HG02943 (cell line): ENCODE measurements around the gene SMAP2.

Source experiments
- ATAC-seq: cut with Tn5 transposase; IDR thresholded peaks from one replicate; pipeline ENCODE4 v1.9.1; 2021; ENCODE audit warnings: mild to moderate bottlenecking, low read depth, moderate library complexity; ENCODE audit not compliant: unreplicated experiment

SMAP2 gene

DNA sequence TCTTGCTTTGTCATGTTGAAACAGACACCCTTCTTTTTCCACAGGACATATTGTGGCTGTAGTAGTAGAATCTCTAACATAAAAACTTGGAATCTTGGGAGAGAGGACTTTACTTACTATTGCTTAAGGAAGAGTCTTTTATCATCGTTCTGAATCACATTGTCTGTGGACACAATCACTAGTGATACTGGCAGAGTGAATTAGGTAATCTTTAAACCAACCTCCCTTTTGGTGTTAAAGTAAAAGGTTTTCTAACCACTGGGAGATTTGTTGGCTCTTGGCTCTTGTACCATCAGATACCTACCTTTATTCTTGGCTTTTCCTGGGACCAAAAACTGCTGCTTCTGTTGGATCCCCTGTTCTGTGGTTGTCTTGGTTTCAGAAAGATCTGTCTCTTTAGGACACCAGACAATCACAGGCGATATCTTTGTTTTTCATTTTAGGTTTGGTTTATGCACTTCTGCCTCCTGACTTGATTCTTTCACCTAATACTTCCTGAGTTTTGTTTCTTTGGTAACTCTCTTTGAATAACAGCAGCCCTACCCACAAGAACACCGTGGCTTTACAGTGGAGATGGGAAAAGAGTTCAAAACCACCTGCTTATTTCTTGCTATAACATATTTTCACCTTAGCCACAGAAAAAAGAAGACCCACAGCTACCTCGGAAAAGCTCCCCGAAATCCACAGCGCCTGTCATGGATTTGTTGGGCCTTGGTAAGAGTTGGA, 40.2 kb downstream of the SMAP2 start:
- no peak for ATAC-seq

DNA sequence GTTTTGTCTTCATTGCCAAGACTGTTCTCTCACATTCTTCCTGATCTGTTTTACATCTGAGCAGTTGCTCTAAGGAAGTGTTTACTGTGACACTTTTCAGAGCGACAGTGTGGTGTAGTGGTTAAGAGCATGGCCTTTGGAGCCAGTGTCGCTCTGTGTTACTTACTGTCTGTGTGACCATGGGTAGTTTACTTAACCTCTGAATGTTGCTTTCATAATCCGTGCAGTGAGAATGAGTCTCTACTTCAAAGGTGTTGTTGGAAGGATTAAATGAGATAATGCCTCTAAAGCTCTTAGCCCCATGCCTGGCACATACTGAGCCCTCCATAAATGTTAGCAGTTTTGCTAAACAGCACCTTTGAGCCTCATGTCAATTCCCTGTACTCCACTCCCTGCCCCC, 40.8 kb downstream of the SMAP2 start:
- ATAC-seq = no peak

GRCh38 chr1:40416709-40417108, 43.2 kb downstream of the SMAP2 start:
- ATAC-seq = no peak

DNA sequence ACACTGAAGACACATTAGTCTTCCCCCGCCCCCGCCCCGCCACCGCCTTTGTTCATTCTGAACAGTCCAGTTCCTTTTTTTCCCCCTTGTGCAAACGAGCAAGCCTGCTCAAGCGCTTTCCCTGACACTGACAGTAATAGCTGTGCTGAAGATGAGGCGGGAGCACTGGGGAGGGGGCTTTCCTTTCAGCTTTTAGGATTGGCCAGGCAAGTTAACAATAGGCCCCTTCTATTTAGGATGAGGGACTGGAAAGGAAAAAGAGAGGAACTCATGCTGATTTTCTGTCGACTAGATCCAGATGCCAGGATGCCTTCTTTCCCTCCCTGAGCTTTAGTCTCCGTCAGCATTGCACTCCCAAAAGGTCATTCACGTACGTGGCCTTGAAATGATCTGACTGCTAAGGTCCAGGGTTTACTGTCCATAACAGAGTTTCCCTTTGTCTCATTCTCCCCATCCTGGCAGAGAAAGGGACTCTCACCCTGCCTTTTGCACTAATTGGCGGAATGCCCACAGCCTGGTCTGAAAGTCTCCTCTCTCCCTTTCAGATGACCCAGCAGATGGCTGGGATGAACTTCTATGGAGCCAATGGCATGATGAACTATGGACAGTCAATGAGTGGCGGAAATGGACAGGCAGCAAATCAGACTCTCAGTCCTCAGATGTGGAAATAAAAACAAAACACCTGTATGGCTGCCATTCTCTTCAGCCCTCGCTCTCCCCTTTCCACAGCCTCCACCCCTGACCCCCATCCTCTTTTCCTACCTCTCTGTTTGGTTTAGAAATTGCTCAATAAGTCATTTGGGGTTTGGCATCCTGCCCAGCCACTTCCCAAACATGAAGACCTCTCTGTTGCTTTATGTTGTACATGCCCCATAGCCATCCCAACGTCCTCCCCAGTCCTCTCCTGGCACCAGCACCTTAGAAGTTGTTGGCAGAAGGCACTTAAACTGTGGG, 48.2 kb downstream of the SMAP2 start:
- ATAC-seq = no peak

- ATAC-seq = no peak
Measured at GRCh38 chr1:40422630-40423263, 49.2 kb downstream of the SMAP2 start.

DNA sequence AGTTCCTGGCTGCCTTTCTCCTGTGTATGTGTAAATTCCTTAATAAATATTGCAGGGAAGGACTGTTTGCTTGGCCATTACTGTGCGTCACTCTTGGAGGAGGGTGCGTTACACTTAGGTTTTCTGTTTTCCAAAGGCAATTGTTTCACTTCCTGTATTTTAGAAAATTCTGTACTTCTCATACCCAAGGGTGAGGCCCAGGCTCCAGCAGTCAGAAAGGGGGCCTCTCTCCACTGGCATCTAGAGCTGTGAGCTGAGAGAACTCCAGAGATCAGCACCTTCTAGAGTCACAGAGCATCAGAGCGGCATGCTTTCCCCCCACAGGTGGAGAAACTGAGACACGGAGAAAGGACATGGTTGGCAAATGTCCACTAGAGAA, 49.7 kb downstream of the SMAP2 start:
- no peak for ATAC-seq

- ATAC-seq = no peak
Measured at GRCh38 chr1:40423951-40424618, 50.6 kb downstream of the SMAP2 start.

- no peak for ATAC-seq
Measured at GRCh38 chr1:40425198-40425597, 51.7 kb downstream of the SMAP2 start.

- ATAC-seq = no peak
Measured at GRCh38 chr1:40431385-40431784, 57.9 kb downstream of the SMAP2 start.

DNA sequence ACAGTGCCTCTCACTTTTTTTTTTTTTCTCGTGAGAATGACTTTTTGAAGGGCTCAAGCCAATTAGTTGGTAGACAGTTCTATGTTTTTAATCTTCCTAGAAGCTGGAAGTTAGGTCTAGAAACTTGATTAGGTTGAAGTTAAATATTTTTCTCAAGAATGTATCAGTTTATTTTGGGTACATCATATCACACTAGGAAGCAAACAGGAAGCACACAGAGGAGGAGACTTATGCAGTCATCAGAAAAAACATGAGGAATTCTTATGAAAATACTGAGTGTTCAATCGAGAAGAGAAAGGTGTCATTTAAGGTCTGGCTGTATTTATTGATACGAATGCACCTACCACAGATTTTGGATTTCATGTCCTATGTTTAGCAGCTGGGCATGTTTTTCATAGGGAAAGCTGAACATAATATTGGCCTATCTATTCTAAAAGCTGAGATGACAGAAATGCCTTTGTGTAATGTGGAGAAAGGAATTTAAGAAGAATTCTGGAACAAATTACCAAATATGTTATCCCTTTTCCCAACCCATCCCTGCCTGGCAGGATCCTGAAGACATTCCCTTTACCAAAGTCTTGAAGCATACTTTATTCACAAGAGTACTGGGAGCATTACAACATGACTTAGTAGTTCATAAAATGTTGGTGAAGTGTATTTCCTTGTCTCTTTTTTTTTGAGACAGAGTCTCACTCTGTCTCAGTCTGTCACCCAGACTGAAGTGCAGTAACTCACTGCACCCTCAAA, 59.3 kb downstream of the SMAP2 start:
- no peak for ATAC-seq

GRCh38 chr1:40435471-40435870, 61.9 kb downstream of the SMAP2 start:
- ATAC-seq = no peak

DNA sequence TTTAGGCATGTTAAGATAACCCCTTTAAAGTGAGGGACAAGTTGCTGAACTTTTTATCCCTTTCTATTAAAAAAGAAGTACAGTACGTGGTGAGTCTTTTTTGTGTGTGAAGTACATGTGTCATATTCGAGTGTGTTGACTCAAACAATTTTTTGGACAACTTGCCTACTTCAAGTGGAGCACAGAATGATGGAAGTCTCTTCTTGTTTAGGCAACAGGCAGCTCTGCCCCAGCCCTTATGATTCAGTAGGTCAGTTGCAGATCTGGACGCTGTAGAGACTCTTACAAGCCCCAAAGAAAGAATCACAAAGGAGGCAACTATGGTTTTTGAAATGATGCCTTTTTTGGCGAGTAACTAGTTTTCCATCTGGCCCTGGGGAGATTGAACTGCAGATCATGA, 62.3 kb downstream of the SMAP2 start:
- no peak for ATAC-seq

DNA sequence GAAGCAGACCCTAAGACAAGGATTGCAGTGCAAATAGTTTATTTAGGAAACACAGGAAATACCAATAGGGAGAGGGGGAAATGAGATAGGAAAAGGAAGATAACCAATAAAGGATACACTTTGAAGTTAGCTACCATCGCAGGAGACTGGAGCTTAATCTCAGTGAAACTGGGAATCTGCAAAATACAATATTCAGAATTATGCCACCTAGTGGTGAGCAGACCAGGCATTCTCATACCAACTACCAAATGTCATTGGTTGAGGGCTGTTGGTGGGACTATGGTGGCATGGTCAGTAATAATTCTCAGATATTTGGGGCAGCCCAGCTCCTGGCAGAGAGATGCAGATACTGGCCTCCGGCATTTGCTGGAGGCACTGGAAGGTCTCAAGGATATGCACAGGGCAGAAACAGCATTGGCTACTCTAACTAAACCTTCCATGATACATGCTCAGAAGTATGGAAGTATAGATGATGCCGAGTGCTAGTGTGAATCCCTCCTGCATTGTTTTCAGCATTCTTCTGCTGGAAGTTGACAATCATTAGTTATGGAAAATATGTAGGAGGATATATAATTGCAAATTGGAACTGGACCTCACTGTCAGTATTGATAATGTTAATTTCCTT, 65.0 kb downstream of the SMAP2 start:
- ATAC-seq = no peak

GRCh38 chr1:40439247-40439646, 65.7 kb downstream of the SMAP2 start:
- ATAC-seq = no peak

GRCh38 chr1:40449684-40450494, 76.4 kb downstream of the SMAP2 start, which contains the start of gene ZFP69B:
ZFP69B (plus strand) TSS chr1:40450476; CDS start chr1:40450962, 486 bp downstream.
- no peak for ATAC-seq

GRCh38 chr1:40450495-40451237, 77.1 kb downstream of the SMAP2 start:
- ATAC-seq = no peak

DNA sequence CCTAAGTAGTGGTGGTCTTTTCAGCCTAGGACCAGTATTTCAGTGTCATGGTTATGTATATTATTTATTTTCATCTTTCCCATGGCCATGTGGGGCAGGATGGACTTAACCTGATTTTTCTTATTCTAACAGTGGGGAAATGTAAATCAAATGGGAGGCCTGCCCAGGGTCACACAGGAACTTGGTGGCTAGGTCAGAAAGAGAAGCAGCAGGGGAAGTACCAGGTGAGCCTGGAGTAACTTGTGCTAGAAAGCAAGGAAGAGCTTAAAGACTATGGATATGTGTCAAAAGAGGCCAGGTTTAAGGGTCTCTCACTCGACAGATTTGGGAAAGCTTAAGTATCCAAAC, 77.7 kb downstream of the SMAP2 start:
- ATAC-seq = no peak

GRCh38 chr1:40454873-40455272, 81.3 kb downstream of the SMAP2 start:
- ATAC-seq = no peak
